CD4-positive, alpha-beta T cell treated with Interleukin-15 for 4 hours (primary cell): Measurements from ENCODE around the gene MICAL2.

Experiments used
- DNase-seq: peaks from one replicate; pipeline ENCODE4 v3.0.0-alpha.2; 2020; ENCODE audit warnings: low spot score

The MICAL2 gene

GRCh38 chr11:12232817-12233601 lies 122.6 kb downstream of the MICAL2 start:
- no peak for DNase-seq

- no peak for DNase-seq
These were observed 123.2 kb downstream of the MICAL2 start for GRCh38 chr11:12233602-12233925.

GRCh38 chr11:12234221-12234620 lies 123.8 kb downstream of the MICAL2 start:
- no peak for DNase-seq

DNA sequence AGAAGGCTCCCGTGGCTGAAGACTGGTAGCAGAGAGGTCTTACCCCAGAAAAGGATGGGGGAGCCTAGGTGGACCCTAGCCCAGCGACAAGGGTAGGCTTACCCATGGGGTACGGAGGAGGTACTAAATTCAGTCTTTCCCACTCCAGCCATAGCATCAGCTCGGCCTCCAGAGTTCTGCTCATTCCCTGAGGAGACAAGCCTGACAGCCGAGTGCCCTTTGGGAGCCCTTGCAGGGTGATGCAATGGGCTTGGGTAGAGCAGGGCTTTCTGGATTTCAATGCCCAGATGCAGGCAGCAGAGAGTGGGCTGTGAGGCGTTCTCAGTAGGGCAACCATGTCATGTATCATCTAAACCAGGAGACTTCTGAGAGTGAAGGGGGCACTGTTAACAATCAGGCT lies 124.7 kb downstream of the MICAL2 start:
- DNase-seq: no peak

- no peak for DNase-seq
These were observed 125.2 kb downstream of the MICAL2 start for GRCh38 chr11:12235553-12235946.

GRCh38 chr11:12235947-12236743 lies 125.8 kb downstream of the MICAL2 start:
- DNase-seq: peak; percentile 64

GRCh38 chr11:12236744-12237101 lies 126.3 kb downstream of the MICAL2 start:
- no peak for DNase-seq

DNA sequence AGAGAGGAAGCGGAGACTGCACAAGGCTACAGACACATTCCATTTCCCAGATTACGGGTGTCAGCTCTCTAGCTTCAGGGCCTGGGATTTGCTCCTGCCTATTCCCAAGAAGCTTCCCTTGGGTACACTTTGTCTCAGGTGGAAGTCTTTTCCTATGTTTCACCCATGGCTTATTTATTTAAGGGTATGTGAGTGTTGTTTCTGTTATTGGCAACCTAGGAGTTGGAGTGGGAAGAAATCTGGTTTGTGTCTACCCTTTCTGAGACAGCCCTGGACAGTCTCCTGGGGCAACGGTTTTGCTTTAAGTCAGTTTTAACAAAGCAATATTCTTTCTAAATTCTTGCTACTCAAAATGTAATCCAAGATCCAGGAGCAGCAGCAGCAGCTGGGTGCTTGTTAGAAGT lies 127.0 kb downstream of the MICAL2 start:
- DNase-seq: no peak

GRCh38 chr11:12238420-12238819 lies 128.0 kb downstream of the MICAL2 start:
- no peak for DNase-seq

DNA sequence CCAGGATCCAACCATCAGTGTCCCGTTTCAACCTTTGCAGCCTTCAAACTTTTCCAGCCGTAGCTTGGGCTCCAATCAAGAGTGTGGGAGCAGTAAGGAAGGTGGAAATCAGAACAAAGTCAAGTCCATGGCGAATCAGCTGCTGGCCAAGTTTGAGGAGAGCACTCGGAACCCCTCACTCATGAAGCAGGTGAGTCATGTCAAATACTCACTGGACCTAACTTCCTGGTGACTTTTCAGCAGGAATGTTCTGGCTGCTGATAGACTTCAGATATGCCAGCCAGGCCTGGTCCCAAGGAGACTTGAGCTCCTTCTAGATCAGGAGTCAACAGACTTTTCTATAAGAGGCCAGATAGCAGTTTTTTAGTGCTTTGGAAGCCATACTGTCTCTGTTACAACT lies 129.0 kb downstream of the MICAL2 start:
- no peak for DNase-seq

DNA sequence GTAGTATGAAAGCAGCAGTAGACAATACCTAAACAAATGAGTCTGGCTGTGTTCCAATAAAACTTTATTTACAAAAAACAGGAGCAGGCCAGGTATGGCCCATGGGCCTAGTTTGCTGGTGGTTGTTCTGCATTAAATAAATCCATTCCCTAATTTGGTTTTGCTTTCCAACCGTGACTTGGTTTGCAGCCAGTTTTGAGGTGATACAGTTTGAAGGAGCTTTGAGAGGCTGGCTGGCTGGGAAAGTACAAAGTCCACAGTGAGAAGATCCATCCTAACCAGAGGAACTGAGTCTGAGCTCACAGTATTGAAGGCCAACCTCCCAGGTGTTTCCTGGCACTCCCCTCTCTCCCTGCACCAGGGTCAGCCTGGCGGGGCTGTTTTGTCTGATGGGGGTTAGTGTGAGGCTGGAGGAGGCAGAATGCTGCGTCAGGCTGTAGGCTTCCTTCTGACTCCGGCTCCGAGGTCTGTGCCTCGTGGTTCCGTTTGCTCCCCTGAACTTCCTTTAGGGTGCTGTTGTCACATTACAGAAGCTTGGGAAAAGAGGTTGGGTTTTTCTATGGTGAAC lies 129.5 kb downstream of the MICAL2 start:
- DNase-seq: no peak

- no peak for DNase-seq
These were observed 130.3 kb downstream of the MICAL2 start for GRCh38 chr11:12240677-12241076.

DNA sequence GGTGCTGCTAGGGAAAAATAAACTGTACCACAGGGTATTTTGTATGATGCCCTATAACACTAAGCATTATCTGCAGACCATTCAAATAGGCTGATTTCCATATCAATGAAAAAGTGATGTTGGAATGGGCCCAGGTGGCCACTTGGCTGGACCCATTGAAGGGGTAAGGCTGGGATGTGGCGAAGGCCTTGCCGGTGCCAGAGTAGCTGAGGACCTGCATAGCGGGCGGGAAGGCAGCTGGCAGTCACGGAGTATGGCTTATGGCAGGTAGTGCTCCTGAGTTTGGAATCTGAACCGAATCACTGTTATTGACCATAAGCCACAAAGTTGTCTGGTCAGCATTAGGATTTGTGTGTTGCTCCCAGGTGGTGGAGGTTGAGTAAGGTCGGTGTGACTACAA lies 131.0 kb downstream of the MICAL2 start:
- no peak for DNase-seq

GRCh38 chr11:12241971-12242672 lies 131.7 kb downstream of the MICAL2 start:
- peak; percentile 44 for DNase-seq

GRCh38 chr11:12242966-12243365 lies 132.6 kb downstream of the MICAL2 start:
- DNase-seq: no peak

DNA sequence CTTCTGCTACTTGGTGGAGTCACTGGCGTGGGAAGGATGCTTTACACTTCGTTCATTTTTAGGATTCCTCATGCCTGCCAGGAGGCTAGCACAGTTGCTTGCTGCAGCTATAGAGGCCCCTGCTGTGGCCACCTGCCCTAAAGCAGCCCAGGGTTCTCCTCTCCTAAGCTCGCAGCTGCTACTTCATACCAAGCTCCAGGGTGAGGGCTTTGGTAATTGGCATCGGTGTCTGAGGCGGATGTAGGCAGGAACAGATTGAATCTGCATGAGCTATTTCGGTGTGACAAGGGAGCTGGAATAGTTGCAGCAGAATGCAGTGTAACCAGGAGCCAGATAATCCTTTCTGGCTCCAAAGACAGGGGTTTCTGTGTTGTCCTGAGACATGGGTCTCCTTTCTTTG lies 133.1 kb downstream of the MICAL2 start:
- DNase-seq: no peak

DNA sequence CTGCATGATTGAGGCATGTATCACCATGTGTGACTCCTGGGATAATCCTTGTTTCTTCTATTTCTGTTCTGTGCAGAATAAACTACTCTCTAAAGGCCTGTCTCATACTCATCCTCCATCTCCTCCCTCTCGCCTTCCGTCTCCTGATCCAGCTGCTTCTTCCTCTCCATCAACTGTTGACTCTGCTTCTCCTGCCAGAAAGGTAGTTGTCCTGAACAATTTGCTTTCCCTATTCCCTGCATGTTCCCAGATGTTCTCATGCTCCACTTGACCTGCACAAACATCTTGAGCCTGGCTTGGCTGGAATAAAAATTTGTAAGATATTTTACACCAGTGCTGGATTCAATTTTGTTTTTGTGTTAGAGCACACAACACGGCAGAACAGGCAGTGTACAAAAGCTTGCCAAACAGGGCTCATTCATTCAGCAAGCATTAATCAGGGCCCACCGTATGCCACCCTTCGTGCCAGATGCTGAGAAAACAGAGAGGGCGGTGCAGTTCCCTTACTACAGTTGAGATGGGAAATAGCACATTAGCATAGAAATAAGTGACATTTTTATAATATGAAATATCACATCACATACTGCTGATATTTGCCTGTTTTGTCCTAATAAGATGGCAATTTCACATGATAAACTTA lies 133.6 kb downstream of the MICAL2 start:
- DNase-seq: no peak

- no peak for DNase-seq
These were observed 134.7 kb downstream of the MICAL2 start for GRCh38 chr11:12245091-12245490.

DNA sequence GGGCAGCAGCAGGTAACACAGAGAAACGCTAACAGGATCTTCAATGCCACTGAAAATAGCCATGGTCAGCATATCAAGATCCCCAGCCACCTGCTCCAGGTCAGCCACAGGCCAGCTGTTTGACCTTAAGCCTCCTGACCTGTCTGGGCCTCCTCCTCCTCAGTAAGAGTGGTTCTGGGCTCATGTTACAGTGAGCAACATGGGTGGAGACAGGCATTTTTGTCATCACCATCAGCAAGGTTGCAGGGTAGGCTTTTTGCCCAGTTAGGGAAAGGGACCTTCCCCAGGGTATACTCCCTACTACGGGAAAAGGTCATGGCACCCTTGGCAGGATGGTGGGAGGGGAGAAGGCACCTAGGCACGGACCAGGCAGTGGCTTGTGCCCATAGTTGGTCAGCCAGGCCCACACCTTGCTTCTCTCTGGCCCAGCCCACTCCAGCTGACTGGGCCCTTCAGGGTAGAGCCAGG lies 135.2 kb downstream of the MICAL2 start:
- no peak for DNase-seq

GRCh38 chr11:12246147-12246546 lies 135.8 kb downstream of the MICAL2 start:
- no peak for DNase-seq

GRCh38 chr11:12246989-12247388 lies 136.6 kb downstream of the MICAL2 start:
- DNase-seq: no peak
